Natural killer cell (primary cell): ENCODE results near the gene DISP2. TPM values are rescaled to one million over a fixed set of nuclear protein-coding genes. Genes with fewer than 3 reads are reported as not detected.

Experiments used
- ATAC-seq, 3 donors: fragments of 150-1000 bp in 2 of 3; fragments of 200-7000 bp in 1 of 3; cut with Tn5 transposase; 1 replicate in 1 of 3; 2 replicates in 2 of 3; pipeline ENCODE4 v1.10.0; 2021; ENCODE audit warnings: mild to moderate bottlenecking in 2 of 3, moderate library complexity in 2 of 3
- DNase-seq, 2 donors: peaks; one replicate each; pipeline versions ENCODE4 v3.0.0 to v3.0.0-alpha.2; 2013 to 2021; ENCODE audit warnings: mixed read lengths in 1 of 2
- H3K27ac ChIP-seq: one replicate; pipeline ENCODE4 v1.5.1; 2013; ENCODE audit warnings: mild to moderate bottlenecking, low read length
- H3K27me3 ChIP-seq: one replicate; pipeline ENCODE4 v1.6.1; 2013; ENCODE audit warnings: low read length; ENCODE audit not compliant: control insufficient read depth, insufficient read depth
- H3K36me3 ChIP-seq: one replicate; pipeline ENCODE4 v1.6.1; 2013; ENCODE audit warnings: low read length; ENCODE audit not compliant: control insufficient read depth, insufficient read depth
- H3K4me1 ChIP-seq: one replicate; pipeline ENCODE4 v1.6.1; 2013; ENCODE audit warnings: low read length; ENCODE audit not compliant: control insufficient read depth, insufficient read depth
- H3K4me3 ChIP-seq: one replicate; pipeline ENCODE4 v1.5.1; 2013; ENCODE audit warnings: low read length
- H3K9me3 ChIP-seq: one replicate; pipeline ENCODE4 v1.6.1; 2013; ENCODE audit warnings: low read length; ENCODE audit not compliant: control insufficient read depth, insufficient read depth
- H3K27ac Mint-ChIP-seq, 2 donors: one replicate each; pipeline ENCODE4 v1.8.0; 2022; ENCODE audit warnings: mild to moderate bottlenecking in 2 of 2, mixed read lengths in 2 of 2, moderate library complexity in 1 of 2
- H3K27me3 Mint-ChIP-seq, 2 donors: one replicate each; pipeline ENCODE4 v1.8.0; 2022; ENCODE audit warnings: low read depth in 2 of 2, mixed read lengths in 2 of 2
- H3K36me3 Mint-ChIP-seq: one replicate; pipeline ENCODE4 v1.8.0; 2022; ENCODE audit warnings: mixed read lengths
- H3K4me1 Mint-ChIP-seq, 2 donors: one replicate each; pipeline ENCODE4 v1.8.0; 2022; ENCODE audit warnings: mixed read lengths in 2 of 2
- H3K4me3 Mint-ChIP-seq: one replicate; pipeline ENCODE4 v1.8.0; 2022; ENCODE audit warnings: mild to moderate bottlenecking, moderate library complexity, mixed read lengths
- H3K9me3 Mint-ChIP-seq, 2 donors: one replicate each; pipeline ENCODE4 v1.8.0; 2022; ENCODE audit warnings: mixed read lengths in 2 of 2
- CTCF ChIP-seq: fragments of 200-600 bp; IDR thresholded peaks from one replicate; pipeline ENCODE4 v1.8.0; 2022; ENCODE audit warnings: antibody characterized with exemption
- WGBS: methylation state at CpG from one replicate; pipeline ENCODE4 v1.1.7; 2013; ENCODE audit warnings: missing lambda C conversion rate; ENCODE audit not compliant: insufficient coverage; 5-methylcytosine and 5-hydroxymethylcytosine counted together
- intact Hi-C: fragments of 100-400 bp; cut with micrococcal nuclease; formaldehyde crosslinking; loops from one replicate; pipeline ENCODE4 v1.14.2; 2022
- total RNA-seq, 4 donors: library from RNA; stranded (reverse); fragments of 120-200 nt in 1 of 4; gene quantifications; one replicate each; pipeline versions ENCODE4 v1.2.3 to v1.2.4, GENCODE V29; 2013 to 2022

DISP2 gene
- total RNA-seq, 3 donors from 2014 or later (not counting 1 experiment from before 2014, with no cell fraction given), result 0.20 to 1.0 (median 0.26) TPM

GRCh38 chr15:40340038-40340739, 17.8 kb upstream of the DISP2 start:
- DNase-seq (no peak), ATAC-seq (no peak)
- intact Hi-C loops, result no loop called here
- Histone ChIP-seq H3K9me3 (no peaks in the 10 kb centered on the region), H3K4me1 (peaks cover 27% of the 10 kb centered on the region), H3K27me3 (no peaks in the 10 kb centered on the region), H3K4me3 (no peak overlapping the region), H3K27ac (no peak overlapping the region), H3K36me3 (no peaks in the 10 kb centered on the region)
- TF ChIP-seq CTCF, result no peak
- 87% methylated on average over 14 of the region's 14 CpGs for WGBS
- Mint-ChIP-seq H3K9me3 (no peaks in the 10 kb centered on the region), H3K36me3 (no peaks in the 10 kb centered on the region), H3K4me3 (no peak overlapping the region), H3K27ac (no peak overlapping the region), H3K27me3 (peaks cover 0 to 2% of the 10 kb centered on the region in 2 donors), H3K4me1 (peaks cover 0 to 10% of the 10 kb centered on the region in 2 donors)

- H3K36me3 Mint-ChIP-seq, result no peaks in the 10 kb centered on the region
- no peaks in the 10 kb centered on the region for H3K9me3 ChIP-seq
- no peaks in the 10 kb centered on the region for H3K36me3 ChIP-seq
- H3K4me1 Mint-ChIP-seq, result peaks cover 0 to 10% of the 10 kb centered on the region in 2 donors
- H3K27ac ChIP-seq, result no peak within 1 kb of the TSS
- no peaks in the 10 kb centered on the region for H3K27me3 ChIP-seq
- intact Hi-C loops, result no loop called here
- WGBS, result 58% methylated on average over 17 of the region's 17 CpGs
- H3K27ac Mint-ChIP-seq, result no peak within 1 kb of the TSS
- DNase-seq, result no peak
- H3K4me3 ChIP-seq, result no peak within 1 kb of the TSS
- peaks cover 26% of the 10 kb centered on the region for H3K4me1 ChIP-seq
- no peak within 1 kb of the TSS for H3K4me3 Mint-ChIP-seq
- H3K9me3 Mint-ChIP-seq, result no peaks in the 10 kb centered on the region
- peaks cover 0 to 2% of the 10 kb centered on the region in 2 donors for H3K27me3 Mint-ChIP-seq
- ATAC-seq, result no peak
- no peak for TF ChIP-seq CTCF
Observed at GRCh38 chr15:40340740-40341400, 17.1 kb upstream of the DISP2 start, which contains the start of gene CCDC9B. Gene CCDC9B, minus strand, starts transcription at chr15:40340939. Its CDS starts 120 bp downstream, at chr15:40340819.

- Mint-ChIP-seq H3K4me3 (no peak overlapping the region), H3K9me3 (no peaks in the 10 kb centered on the region), H3K27ac (no peak overlapping the region), H3K36me3 (no peaks in the 10 kb centered on the region), H3K4me1 (peaks cover 0 to 5% of the 10 kb centered on the region in 2 donors), H3K27me3 (no peaks in the 10 kb centered on the region)
- H3K36me3 ChIP-seq, result no peaks in the 10 kb centered on the region
- DNase-seq (no peak), ATAC-seq (no peak)
- intact Hi-C loops, result no loop called here
- no peak for TF ChIP-seq CTCF
- H3K27me3 ChIP-seq, result no peaks in the 10 kb centered on the region
- H3K9me3 ChIP-seq, result no peaks in the 10 kb centered on the region
- H3K4me1 ChIP-seq, result peaks cover 25% of the 10 kb centered on the region
- H3K4me3 ChIP-seq, result no peak overlapping the region
- H3K27ac ChIP-seq, result no peak overlapping the region
- WGBS, result 77% methylated on average over 7 of the region's 7 CpGs
Observed at GRCh38 chr15:40342416-40343320, 15.4 kb upstream of the DISP2 start.
